ENCODE measurements around the gene ARID5A.

Gene ARID5A

GRCh38 chr2:96500385-96501066 is 36.0 kb upstream of the ARID5A start:
- DNase-seq (ENCODE audit: low read depth in 1 of 2, low spot score in 1 of 2): no peak
- Histone ChIP-seq H3K27me3 (ENCODE audit: insufficient read depth, poor library complexity, severe bottlenecking) (no peaks in the 10 kb centered on the region), H3K4me3 (replicated peaks; ENCODE audit: insufficient read depth, low read length) (no peak overlapping the region), H3K27ac (replicated peaks) (no peak overlapping the region)
- TF ChIP-seq GABPA (IDR thresholded peaks at IDR 0.05; ENCODE audit: low read depth) (no peak), CTCF (IDR thresholded peaks at IDR 0.05; ENCODE audit: insufficient read depth, low read length) (no peak), POLR2AphosphoS5 (IDR thresholded peaks at IDR 0.05; ENCODE audit: low read depth) (no peak), SPI1 (IDR thresholded peaks at IDR 0.05; ENCODE audit: borderline replicate concordance, low read depth) (no peak)
- TF ChIP-seq, protein P1, sequence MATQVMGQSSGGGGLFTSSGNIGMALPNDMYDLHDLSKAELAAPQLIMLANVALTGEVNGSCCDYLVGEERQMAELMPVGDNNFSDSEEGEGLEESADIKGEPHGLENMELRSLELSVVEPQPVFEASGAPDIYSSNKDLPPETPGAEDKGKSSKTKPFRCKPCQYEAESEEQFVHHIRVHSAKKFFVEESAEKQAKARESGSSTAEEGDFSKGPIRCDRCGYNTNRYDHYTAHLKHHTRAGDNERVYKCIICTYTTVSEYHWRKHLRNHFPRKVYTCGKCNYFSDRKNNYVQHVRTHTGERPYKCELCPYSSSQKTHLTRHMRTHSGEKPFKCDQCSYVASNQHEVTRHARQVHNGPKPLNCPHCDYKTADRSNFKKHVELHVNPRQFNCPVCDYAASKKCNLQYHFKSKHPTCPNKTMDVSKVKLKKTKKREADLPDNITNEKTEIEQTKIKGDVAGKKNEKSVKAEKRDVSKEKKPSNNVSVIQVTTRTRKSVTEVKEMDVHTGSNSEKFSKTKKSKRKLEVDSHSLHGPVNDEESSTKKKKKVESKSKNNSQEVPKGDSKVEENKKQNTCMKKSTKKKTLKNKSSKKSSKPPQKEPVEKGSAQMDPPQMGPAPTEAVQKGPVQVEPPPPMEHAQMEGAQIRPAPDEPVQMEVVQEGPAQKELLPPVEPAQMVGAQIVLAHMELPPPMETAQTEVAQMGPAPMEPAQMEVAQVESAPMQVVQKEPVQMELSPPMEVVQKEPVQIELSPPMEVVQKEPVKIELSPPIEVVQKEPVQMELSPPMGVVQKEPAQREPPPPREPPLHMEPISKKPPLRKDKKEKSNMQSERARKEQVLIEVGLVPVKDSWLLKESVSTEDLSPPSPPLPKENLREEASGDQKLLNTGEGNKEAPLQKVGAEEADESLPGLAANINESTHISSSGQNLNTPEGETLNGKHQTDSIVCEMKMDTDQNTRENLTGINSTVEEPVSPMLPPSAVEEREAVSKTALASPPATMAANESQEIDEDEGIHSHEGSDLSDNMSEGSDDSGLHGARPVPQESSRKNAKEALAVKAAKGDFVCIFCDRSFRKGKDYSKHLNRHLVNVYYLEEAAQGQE (IDR thresholded peaks at IDR 0.05; ENCODE audit: insufficient replicate concordance, low read depth): no peak

DNA sequence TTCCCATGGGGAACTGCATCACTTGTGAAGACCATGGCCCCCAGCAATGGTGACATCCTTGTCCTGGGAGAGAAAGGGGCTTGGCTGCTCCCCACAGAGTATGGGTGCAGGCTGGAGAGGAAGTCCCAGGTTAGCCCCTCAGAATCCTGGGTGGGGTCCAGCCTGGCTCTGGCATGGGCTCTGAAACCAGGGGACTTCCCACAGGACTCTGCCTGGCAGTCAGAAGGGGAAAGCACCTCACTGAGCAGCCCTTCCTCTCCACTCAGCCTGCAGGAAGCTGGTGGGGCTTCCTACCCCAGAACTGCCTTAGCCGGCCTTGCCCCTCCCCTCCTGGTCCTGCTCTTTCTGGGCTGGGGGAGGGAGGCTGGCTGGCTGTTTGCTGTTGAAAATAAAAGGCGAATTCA is 35.1 kb upstream of the ARID5A start:
- Histone ChIP-seq H3K27me3 (ENCODE audit: insufficient read depth, poor library complexity, severe bottlenecking) (no peaks in the 10 kb centered on the region), H3K4me3 (replicated peaks; ENCODE audit: insufficient read depth, low read length) (no peak overlapping the region), H3K27ac (replicated peaks) (no peak overlapping the region)
- no peak for DNase-seq (ENCODE audit: low read depth in 1 of 2, low spot score in 1 of 2)
- TF ChIP-seq, protein P1 (IDR thresholded peaks at IDR 0.05; ENCODE audit: insufficient replicate concordance, low read depth): no peak
- no peak for TF ChIP-seq GABPA (IDR thresholded peaks at IDR 0.05; ENCODE audit: low read depth)
- no peak for TF ChIP-seq SPI1 (IDR thresholded peaks at IDR 0.05; ENCODE audit: borderline replicate concordance, low read depth)
- no peak for TF ChIP-seq CTCF (IDR thresholded peaks at IDR 0.05; ENCODE audit: insufficient read depth, low read length)
- TF ChIP-seq POLR2AphosphoS5 (IDR thresholded peaks at IDR 0.05; ENCODE audit: low read depth): no peak

GRCh38 chr2:96501886-96502810 is 34.4 kb upstream of the ARID5A start:
- no peak overlapping the region for H3K27ac ChIP-seq (replicated peaks)
- no peak overlapping the region for H3K4me3 ChIP-seq (replicated peaks; ENCODE audit: insufficient read depth, low read length)
- TF ChIP-seq CTCF (IDR thresholded peaks at IDR 0.05; ENCODE audit: insufficient read depth, low read length): no peak
- no peak for TF ChIP-seq SPI1 (IDR thresholded peaks at IDR 0.05; ENCODE audit: borderline replicate concordance, low read depth)
- no peak for TF ChIP-seq POLR2AphosphoS5 (IDR thresholded peaks at IDR 0.05; ENCODE audit: low read depth)
- no peak for TF ChIP-seq GABPA (IDR thresholded peaks at IDR 0.05; ENCODE audit: low read depth)
- TF ChIP-seq, protein P1 (IDR thresholded peaks at IDR 0.05; ENCODE audit: insufficient replicate concordance, low read depth): no peak
- no peaks in the 10 kb centered on the region for H3K27me3 ChIP-seq (ENCODE audit: insufficient read depth, poor library complexity, severe bottlenecking)
- DNase-seq (ENCODE audit: low read depth in 1 of 2, low spot score in 1 of 2): no peak

Data from HL-60 (cell line).